ENCODE data around the gene NUDT22.

NUDT22 gene

GRCh38 chr11:64220271-64220670 is 5.8 kb upstream of the NUDT22 start (continued):
- TF ChIP-seq POU6F1 (CRISPR knock-in tag; IDR thresholded peaks at IDR 0.05; ENCODE audit: borderline replicate concordance, low read depth) = no peak
- TF ChIP-seq ZNF8 (CRISPR knock-in tag; IDR thresholded peaks at IDR 0.05) = no peak
- TF ChIP-seq ZNF565 (CRISPR knock-in tag; conservative IDR thresholded peaks at IDR 0.05; ENCODE audit: low read depth) = no peak
- TF ChIP-seq ZFP3 (CRISPR knock-in tag; IDR thresholded peaks at IDR 0.05) = no peak
- TF ChIP-seq GLIS3 (CRISPR knock-in tag; IDR thresholded peaks at IDR 0.05) = no peak

- no peak for ATAC-seq
Measured at GRCh38 chr11:64220798-64221197, 5.3 kb upstream of the NUDT22 start.

GRCh38 chr11:64222651-64223000 is 3.4 kb upstream of the NUDT22 start:
- no peak for ATAC-seq
- TF ChIP-seq POU6F1 (CRISPR knock-in tag; IDR thresholded peaks at IDR 0.05; ENCODE audit: borderline replicate concordance, low read depth) (no peak), GLIS3 (CRISPR knock-in tag; IDR thresholded peaks at IDR 0.05) (no peak), OSR1 (CRISPR knock-in tag; IDR thresholded peaks at IDR 0.05) (no peak), RARB (CRISPR knock-in tag; IDR thresholded peaks at IDR 0.05) (no peak), ZNF70 (CRISPR knock-in tag; IDR thresholded peaks at IDR 0.05) (no peak), ESRRG (CRISPR knock-in tag; IDR thresholded peaks at IDR 0.05) (no peak), BACH2 (CRISPR knock-in tag; IDR thresholded peaks at IDR 0.05; ENCODE audit: borderline replicate concordance) (no peak), ZNF565 (CRISPR knock-in tag; conservative IDR thresholded peaks at IDR 0.05; ENCODE audit: low read depth) (no peak), ISL1 (CRISPR knock-in tag; IDR thresholded peaks at IDR 0.05) (no peak), CSDC2 (CRISPR knock-in tag; IDR thresholded peaks at IDR 0.05) (no peak), SNAI2 (CRISPR knock-in tag; IDR thresholded peaks at IDR 0.05) (no peak), ZNF8 (CRISPR knock-in tag; IDR thresholded peaks at IDR 0.05) (no peak), ARNTL (CRISPR knock-in tag; IDR thresholded peaks at IDR 0.05; ENCODE audit: borderline replicate concordance, low read depth) (no peak)

More at GRCh38 chr11:64220798-64221197, 5.3 kb upstream of the NUDT22 start:
- TF ChIP-seq RARB (CRISPR knock-in tag; IDR thresholded peaks at IDR 0.05) (no peak), ZNF565 (CRISPR knock-in tag; conservative IDR thresholded peaks at IDR 0.05; ENCODE audit: low read depth) (no peak), SNAI2 (CRISPR knock-in tag; IDR thresholded peaks at IDR 0.05) (no peak), CSRNP3 (CRISPR knock-in tag; IDR thresholded peaks at IDR 0.05) (no peak), ZC3H10 (CRISPR knock-in tag; IDR thresholded peaks at IDR 0.05) (no peak), ZFP3 (CRISPR knock-in tag; IDR thresholded peaks at IDR 0.05) (no peak), ZNF70 (CRISPR knock-in tag; IDR thresholded peaks at IDR 0.05) (no peak), OSR1 (CRISPR knock-in tag; IDR thresholded peaks at IDR 0.05) (no peak), GLIS3 (CRISPR knock-in tag; IDR thresholded peaks at IDR 0.05) (no peak)

- no peak for ATAC-seq
- TF ChIP-seq ESRRG (CRISPR knock-in tag; IDR thresholded peaks at IDR 0.05) (no peak), ZC3H10 (CRISPR knock-in tag; IDR thresholded peaks at IDR 0.05) (no peak), PPARA (CRISPR knock-in tag; IDR thresholded peaks at IDR 0.05; ENCODE audit: borderline replicate concordance) (no peak), CSRNP3 (CRISPR knock-in tag; IDR thresholded peaks at IDR 0.05) (no peak), SNAI2 (CRISPR knock-in tag; IDR thresholded peaks at IDR 0.05) (no peak), ZFP3 (CRISPR knock-in tag; IDR thresholded peaks at IDR 0.05) (no peak), ISL1 (CRISPR knock-in tag; IDR thresholded peaks at IDR 0.05) (no peak), TOX (CRISPR knock-in tag; IDR thresholded peaks at IDR 0.05; ENCODE audit: borderline replicate concordance) (no peak)
Measured at GRCh38 chr11:64223001-64223651, 2.9 kb upstream of the NUDT22 start.

All from SK-N-SH treated with all-trans-retinoic acid at 6 μM for 48 hours (cell line).